HG03097 (cell line): Measurements from ENCODE around the gene HOXD8.

Experiments used
- ATAC-seq: cut with Tn5 transposase; IDR thresholded peaks from one replicate; pipeline ENCODE4 v1.9.1; 2021; ENCODE audit not compliant: unreplicated experiment, low FRiP score

HOXD8 gene

DNA sequence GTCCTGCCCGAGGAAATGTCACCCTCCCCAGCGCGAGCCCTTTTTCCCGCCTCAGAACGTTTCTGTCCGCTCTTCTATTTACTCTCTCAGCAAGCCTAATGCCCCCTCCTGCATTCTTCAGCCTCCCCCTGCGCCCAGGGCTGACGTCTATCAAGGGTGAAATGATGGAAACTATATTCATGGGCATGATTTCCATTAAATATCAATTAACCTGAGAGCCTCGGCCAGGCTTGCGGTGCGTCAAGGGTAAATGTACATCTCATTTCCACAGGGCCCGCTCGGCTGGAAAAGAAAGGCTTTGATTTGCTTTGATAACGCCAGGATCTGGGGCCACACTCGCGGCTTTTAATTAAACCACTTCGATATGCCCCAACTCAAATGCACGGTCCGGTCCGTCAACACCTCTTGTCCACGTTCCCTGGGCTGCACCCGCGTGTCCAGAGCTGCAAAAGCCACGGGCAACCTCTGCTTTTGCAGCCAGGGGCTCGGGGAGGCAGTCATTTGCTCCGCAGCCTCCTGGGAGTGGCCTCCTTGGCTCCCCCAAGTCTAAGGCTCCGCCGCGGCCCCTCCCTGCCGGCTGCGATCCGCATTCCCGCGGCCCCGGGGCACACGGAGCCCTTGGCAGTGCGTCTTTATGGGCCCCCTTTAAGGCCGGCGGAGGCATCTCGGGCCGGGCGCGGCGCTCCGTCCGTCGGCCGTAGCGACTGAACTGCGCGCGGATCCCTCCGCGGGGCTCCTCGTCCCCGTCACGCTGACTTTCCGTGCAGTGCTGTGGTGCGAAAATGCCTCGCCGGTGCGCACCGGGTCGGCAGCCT is at the start of gene HOXD8:
Gene HOXD8 (plus strand): TSS at position 724 of the 815 bp plus-strand sequence. CDS start 662 bp downstream, outside the sequence.
- ATAC-seq, result no peak

DNA sequence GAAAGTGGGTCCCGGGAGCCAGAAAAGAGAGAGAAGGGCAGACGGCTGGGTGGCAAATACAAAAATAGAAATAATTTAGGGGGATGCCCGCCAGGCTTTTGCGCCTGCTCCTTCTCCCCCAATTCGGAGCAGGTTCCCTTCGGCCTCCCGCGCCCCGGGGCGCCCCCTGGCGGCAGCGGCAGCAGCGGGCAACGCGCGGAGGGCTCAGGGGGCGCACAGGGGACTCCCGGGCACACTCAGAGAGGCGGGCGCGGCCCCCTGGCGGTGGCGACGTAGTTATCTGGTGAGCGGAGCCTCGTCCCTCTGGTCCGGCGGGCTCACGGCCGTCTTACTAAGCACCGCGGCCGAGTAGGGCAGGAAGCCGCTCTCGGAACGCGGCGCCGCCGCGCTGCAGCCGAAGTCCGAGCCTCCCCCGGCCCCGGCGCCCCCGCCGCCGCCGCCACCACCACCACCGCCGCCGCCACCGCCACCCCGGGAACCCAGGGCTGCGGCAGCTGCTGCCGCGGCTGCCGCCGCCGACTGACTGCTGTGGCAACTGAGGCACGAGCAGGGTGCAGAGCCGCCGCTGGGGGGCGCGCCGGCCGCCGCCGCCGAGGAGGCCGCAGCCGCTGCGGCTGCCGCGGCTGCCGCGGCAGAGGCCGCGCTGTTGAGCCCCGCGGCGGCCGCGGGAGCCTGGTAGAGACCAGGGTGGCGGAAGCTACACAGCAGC is 49.5 kb upstream of the HOXD8 start:
- ATAC-seq, result no peak

GRCh38 chr2:176080540-176081375 is 48.7 kb upstream of the HOXD8 start:
- ATAC-seq, result no peak

GRCh38 chr2:176081376-176081836 is 48.1 kb upstream of the HOXD8 start:
- ATAC-seq, result no peak

- ATAC-seq, result no peak
Measured at GRCh38 chr2:176081837-176082524, 47.5 kb upstream of the HOXD8 start.

GRCh38 chr2:176082525-176082823 is 47.0 kb upstream of the HOXD8 start:
- no peak for ATAC-seq

DNA sequence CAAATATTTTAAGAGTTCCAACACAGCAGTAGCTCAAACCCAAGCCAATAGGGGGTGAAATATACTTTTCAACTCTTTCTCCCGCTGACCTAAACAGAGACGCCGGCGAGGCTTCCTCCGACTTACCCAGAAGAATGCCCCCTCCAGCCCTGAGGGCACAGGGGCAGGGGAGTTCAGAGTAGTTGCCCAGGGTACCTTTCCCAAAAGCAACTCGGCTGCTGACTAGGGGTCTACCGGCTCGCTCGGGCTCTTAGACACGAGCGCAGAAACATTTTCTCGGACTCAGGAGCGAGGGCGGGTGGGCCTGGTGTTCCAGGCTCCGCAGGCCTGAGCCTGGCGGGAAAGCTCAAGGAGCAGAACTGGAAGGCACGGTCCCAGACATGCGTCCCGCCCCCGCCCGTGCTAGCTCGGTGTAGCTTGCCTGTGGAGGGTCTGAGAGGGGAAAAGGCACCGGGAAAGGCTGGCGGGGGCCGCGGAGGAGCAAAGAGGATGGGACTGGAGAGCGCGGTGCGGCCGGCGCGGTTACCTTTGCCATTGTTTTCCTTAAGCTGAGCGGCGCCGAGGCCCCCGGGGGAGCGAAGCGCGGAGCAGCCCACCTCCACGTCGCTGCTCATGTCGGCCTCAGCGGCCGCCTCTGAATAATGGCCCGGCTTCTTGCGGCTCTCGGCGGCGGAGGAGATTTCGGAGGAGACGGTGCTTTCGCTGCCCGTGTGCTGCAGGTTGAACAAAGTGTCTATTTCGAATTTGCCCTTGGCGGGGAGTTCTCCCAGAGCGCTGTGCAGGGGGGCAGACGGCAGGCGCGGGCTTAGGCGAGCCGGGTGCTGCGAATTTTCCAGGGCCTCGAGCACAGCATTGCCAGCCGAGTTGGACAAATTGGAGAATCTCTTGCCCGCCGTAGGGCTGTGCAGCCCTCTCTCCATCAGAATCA is 46.4 kb upstream of the HOXD8 start:
- ATAC-seq, result no peak

GRCh38 chr2:176083796-176084261 is 45.7 kb upstream of the HOXD8 start, which contains the start of gene EVX2:
Gene EVX2, minus strand, starts transcription at chr2:176083962. Its CDS starts 186 bp downstream, at chr2:176083776.
- no peak for ATAC-seq

- no peak for ATAC-seq
Measured at GRCh38 chr2:176084611-176085119, 44.8 kb upstream of the HOXD8 start.

GRCh38 chr2:176085120-176085788 is 44.3 kb upstream of the HOXD8 start:
- no peak for ATAC-seq

DNA sequence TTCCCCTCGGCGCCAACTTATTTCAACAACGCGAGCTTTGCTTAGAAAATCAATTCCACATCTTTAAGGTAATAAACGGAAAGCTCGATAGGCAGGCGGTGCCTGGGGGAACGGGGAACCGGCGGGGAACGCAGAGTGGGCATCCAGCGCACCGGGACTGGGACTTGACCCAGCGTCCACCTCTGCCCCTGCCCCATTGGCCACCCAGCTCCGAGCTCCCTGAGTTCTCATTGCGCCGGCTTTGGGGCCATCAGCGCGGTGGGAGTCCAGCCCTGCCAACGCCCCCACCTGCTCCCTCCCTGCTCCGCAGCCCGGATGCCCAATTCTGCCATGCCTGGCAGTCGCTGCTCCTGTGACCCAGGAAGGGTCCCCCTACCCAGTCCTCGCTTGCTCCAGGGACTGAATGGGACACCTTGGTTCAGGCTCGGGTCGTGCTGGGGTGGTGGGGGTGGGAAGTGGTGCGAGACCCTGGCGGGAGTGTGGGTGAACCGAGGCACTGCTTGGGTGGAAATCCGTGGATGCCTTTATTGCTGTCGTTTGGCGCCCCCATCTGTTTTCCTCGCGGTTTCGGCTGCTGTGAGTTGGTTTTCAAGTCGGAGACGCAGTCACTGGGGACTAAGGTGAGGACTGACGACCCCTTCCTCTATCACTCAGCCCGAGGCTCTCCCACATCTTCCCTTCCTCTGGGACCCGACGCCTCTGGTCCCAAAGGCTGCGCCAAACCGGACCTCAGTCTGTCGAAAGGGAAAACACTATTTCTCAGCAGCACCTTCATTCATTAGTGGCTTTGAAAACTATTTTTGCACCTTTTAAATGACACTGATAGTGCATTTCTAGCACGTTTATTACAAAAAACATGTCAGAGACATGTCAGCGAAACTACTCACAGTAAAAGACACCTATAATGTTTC is 43.4 kb upstream of the HOXD8 start:
- ATAC-seq, result no peak

DNA sequence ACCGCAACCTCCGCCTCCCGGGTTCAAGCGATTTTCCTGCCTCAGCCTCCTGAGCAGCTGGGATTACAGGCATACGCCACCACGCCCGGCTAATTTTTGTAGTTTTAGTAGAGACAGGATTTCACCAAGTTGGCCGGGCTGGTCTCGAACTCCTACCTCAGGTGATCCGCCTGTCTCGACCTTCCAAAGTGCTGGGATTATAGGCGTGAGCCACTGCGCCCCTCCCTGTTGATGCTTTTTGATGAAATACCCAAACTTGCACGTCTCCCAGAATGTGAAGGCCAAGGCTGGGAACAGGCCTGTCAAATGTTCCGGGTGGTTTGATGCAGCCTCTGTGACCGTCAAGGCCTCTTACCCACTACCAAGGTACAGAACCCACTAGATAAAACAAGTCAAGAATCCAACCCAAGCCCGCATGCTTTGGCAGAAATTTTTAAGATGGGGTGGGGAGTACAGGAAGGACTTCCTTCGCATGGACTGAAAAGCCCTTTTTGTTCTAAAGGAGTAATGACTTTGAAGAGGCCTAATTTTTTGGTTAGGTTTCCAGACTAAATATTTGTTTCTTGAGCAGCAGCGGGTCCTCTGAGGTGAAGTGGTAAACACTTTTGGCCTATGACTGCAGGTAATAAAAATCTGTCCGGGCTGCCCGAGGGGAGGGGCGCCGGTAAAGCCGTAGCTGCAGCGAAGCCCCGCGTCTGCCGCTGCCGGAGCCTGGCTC is 42.0 kb upstream of the HOXD8 start:
- ATAC-seq, result no peak

DNA sequence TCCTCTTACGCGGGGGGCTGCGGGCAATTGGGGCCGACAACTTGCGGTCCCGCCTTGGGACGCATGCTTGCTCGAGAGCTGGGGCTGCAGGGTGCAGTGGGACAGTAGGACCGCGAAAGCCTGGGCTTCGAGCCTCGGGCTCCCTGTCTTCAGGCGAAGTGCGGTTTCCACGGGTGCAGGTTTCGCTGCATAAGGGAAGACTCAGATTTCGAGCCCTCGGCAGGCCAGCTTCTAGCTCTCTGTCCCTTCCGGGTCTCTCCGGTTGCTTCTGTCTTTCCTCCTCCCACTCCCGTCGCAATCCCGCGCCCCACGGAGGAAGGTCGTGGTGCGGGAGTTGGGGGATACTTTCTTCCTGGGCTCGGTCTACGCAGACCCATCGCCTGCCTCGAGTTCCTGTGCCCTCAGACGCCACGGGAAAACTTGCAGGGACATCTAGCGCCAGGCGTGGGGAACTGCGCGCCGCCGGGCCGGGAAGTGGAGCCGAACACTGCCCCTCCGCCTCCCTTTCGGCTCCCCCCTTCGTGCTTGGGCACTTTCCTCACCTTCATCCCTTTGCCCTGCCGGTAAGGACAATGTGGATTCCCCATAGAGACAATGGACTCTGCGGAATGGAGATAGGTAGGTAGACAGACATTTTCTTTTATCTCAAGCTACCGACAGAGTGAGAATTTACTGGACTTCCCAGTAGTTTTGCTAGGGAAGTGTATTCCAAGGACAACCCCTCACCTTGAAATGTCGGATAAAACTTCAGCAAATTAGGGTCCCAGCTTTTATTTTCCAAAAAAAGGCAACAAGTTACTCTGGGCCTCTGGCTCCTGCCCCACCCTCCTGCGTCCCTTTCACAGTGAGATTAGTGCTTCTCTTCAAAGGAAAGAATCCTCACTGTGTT is 41.2 kb upstream of the HOXD8 start:
- no peak for ATAC-seq

DNA sequence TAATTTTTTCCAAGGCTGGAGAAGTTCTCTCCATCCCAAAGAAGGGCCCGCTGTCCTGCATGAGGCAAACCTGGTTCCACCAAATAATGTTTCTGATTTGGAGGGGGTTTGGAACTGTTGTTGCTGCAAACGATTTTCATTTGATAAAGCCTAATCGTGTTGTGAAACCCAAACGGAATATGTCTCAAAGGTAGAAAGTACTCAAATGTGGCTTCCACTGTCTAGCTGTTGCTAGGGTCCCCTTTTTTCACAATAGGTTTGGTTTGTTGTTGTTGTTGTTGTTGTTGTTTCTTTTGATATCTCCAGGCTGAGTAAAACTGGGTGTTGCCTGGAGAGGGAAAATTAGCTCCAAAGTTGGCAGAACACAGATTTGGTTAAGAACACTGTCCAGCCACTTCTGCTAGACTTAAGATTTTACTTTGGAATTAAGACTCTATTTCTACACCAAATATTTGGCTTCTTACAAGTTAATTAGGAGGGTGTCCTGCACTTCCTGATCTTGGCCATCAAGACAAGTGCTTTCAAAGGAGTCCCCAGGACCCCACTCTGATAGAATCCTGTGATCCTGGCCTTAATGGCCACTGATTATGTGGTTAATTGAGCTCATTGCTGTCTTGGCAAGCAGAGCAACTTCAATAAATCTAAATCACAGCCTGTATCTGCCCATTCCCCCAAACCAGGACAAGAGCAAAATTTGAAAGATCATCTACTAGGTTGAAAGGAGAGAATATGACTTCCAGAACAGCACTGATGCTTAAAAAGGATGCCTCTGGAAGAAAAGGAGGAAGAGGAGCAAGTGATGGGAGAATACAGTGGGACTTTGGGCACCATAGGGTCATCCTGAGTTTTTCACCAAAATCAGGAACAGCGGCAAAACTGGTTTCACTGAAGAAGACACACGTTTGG is 40.3 kb upstream of the HOXD8 start:
- no peak for ATAC-seq

GRCh38 chr2:176089843-176090395 is 39.6 kb upstream of the HOXD8 start:
- ATAC-seq, result no peak
